PC-3 (cell line): ENCODE data around the gene VSIG10L2. TPM values are rescaled to one million over a fixed set of nuclear protein-coding genes. Genes with fewer than 3 reads are reported as not detected.

ENCODE experiments used
- ATAC-seq: fragments of 200-7000 bp; cut with Tn5 transposase; 2 replicates; pipeline ENCODE4 v1.9.1; 2020; ENCODE audit warnings: mild to moderate bottlenecking, moderate library complexity
- BruUV-seq: library from RNA; stranded (reverse); fragments of 400-500 nt; replicated peaks from 2 replicates; lab custom pipeline; 2021; lab: Mats Ljungman, UMichigan
- CTCF ChIA-PET: fragments of 300-600 bp; sonication (Branson Sonifier 250); formaldehyde crosslinking; loops from one replicate; lab custom pipeline; 2022; ENCODE audit warnings: antibody characterized with exemption; lab: Charles Lee
- POLR2A ChIA-PET: fragments of 300-600 bp; sonication (Branson Sonifier 250); formaldehyde crosslinking; loops from one replicate; lab custom pipeline; 2022; ENCODE audit warnings: antibody characterized with exemption; ENCODE audit not compliant: unreplicated experiment; lab: Charles Lee
- DNase-seq: peaks from one replicate; pipeline ENCODE4 v3.0.0-alpha.2; 2015
- H2AFZ ChIP-seq: fragments of 300-600 bp; sonication (generic); 2 replicates; pipeline ENCODE4 v1.6.0; 2016; ENCODE audit warnings: antibody characterized with exemption, low read length
- H3F3A ChIP-seq: fragments of 300-600 bp; sonication (generic); one replicate; pipeline ENCODE4 v1.6.0; 2017; ENCODE audit warnings: antibody characterized with exemption, low read length, control low read depth, mild to moderate bottlenecking; ENCODE audit not compliant: unreplicated experiment
- H3K27ac ChIP-seq: fragments of 300-600 bp; sonication (generic); 2 replicates; pipeline ENCODE4 v1.5.1; 2016; ENCODE audit warnings: mild to moderate bottlenecking, low read length
- H3K27me3 ChIP-seq: fragments of 300-600 bp; sonication (generic); 2 replicates; pipeline ENCODE4 v1.6.1; 2016; ENCODE audit warnings: low read length, mixed read lengths
- H3K36me3 ChIP-seq: fragments of 300-600 bp; sonication (generic); 2 replicates; pipeline ENCODE4 v1.6.1; 2016; ENCODE audit warnings: low read depth, mixed run types, low read length, mixed read lengths
- H3K4me1 ChIP-seq: fragments of 300-600 bp; sonication (generic); 2 replicates; pipeline ENCODE4 v1.5.1; 2016; ENCODE audit warnings: low read length; ENCODE audit not compliant: insufficient read depth
- H3K4me2 ChIP-seq: fragments of 300-600 bp; sonication (generic); 2 replicates; pipeline ENCODE4 v1.6.0; 2016; ENCODE audit warnings: low read length
- H3K4me3 ChIP-seq: fragments of 300-600 bp; sonication (generic); 2 replicates; pipeline ENCODE4 v1.5.1; 2016; ENCODE audit warnings: mild to moderate bottlenecking, low read length, mixed read lengths
- H3K79me2 ChIP-seq: fragments of 300-600 bp; sonication (generic); 2 replicates; pipeline ENCODE4 v1.6.1; 2017; ENCODE audit warnings: low read length, mixed read lengths
- H3K9ac ChIP-seq: fragments of 300-600 bp; sonication (generic); 2 replicates; pipeline ENCODE4 v1.6.0; 2016; ENCODE audit warnings: mild to moderate bottlenecking, low read length
- H3K9me2 ChIP-seq: fragments of 300-600 bp; sonication (generic); replicated peaks from 2 replicates; pipeline ENCODE4 v1.6.1; 2016; ENCODE audit warnings: mixed run types, low read length, mixed read lengths
- H3K9me3 ChIP-seq: fragments of 300-600 bp; sonication (generic); 2 replicates; pipeline ENCODE4 v1.6.1; 2016; ENCODE audit warnings: low read length, mixed read lengths
- H4K20me1 ChIP-seq: fragments of 300-600 bp; sonication (generic); 2 replicates; pipeline ENCODE4 v1.6.1; 2016; ENCODE audit warnings: low read length, mixed read lengths
- CTCF ChIP-seq: fragments of 300-600 bp; sonication (generic); conservative IDR thresholded peaks from 2 replicates; pipeline ENCODE4 v1.5.1; 2017; ENCODE audit warnings: antibody characterized with exemption, low read depth, mild to moderate bottlenecking, low read length
- EZH2 ChIP-seq: fragments of 300-600 bp; sonication (generic); IDR thresholded peaks from one replicate; pipeline ENCODE4 v1.6.1; 2017; ENCODE audit warnings: antibody characterized with exemption, mild to moderate bottlenecking, low read length; ENCODE audit not compliant: unreplicated experiment
- EZH2phosphoT487 ChIP-seq: fragments of 300-600 bp; sonication (generic); IDR thresholded peaks from 2 replicates; pipeline ENCODE4 v1.6.1; 2018; ENCODE audit warnings: mild to moderate bottlenecking, antibody characterized with exemption, low read length, borderline replicate concordance
- intact Hi-C: fragments of 100-400 bp; cut with micrococcal nuclease; formaldehyde crosslinking; loops from 2 replicates; pipeline ENCODE4 v1.9.0; 2023
- total RNA-seq: library from RNA; depleted of rRNA; stranded (reverse); fragments of >200 nt; gene quantifications from 2 replicates; pipeline ENCODE4 v1.2.3, GENCODE V29; 2014

The VSIG10L2 gene
- total RNA-seq, 1 experiment from 2014 or later, result not detected

- Histone ChIP-seq H3K4me3 (no peak overlapping the region), H2AFZ (no peak overlapping the region), H3K27ac (no peak overlapping the region), H3K36me3 (no peaks in the 10 kb centered on the region), H3K79me2 (no peaks in the 10 kb centered on the region), H3K4me1 (peaks cover 6% of the 10 kb centered on the region), H3K9me2 (no peaks in the 10 kb centered on the region), H3K9ac (no peak overlapping the region), H3K9me3 (no peaks in the 10 kb centered on the region), H4K20me1 (no peaks in the 10 kb centered on the region), H3K27me3 (no peaks in the 10 kb centered on the region), H3F3A (no peaks in the 10 kb centered on the region), H3K4me2 (no peak overlapping the region)
- intact Hi-C loops, result no loop called here
- TF ChIP-seq EZH2, result no peak
- no peak for TF ChIP-seq CTCF
- no peak for TF ChIP-seq EZH2phosphoT487
- no peak for DNase-seq
- ATAC-seq, result no peak
- no TSS peak for BruUV-seq
- POLR2A ChIA-PET, result no interaction called here
- CTCF ChIA-PET, result no interaction called here
These were observed 11.9 kb downstream of the VSIG10L2 start for GRCh38 chr11:125957618-125958332.

- ChIA-PET CTCF (no interaction called here), POLR2A (no interaction called here)
- no peak overlapping the region for H3K4me3 ChIP-seq
- H3K4me1 ChIP-seq, result no peaks in the 10 kb centered on the region
- no peaks in the 10 kb centered on the region for H3K27me3 ChIP-seq
- ATAC-seq (no peak), DNase-seq (no peak)
- no peaks in the 10 kb centered on the region for H3K9me2 ChIP-seq
- H3F3A ChIP-seq, result no peaks in the 10 kb centered on the region
- TF ChIP-seq EZH2 (no peak), EZH2phosphoT487 (no peak), CTCF (no peak)
- H3K9ac ChIP-seq, result no peak overlapping the region
- H3K9me3 ChIP-seq, result no peaks in the 10 kb centered on the region
- H3K27ac ChIP-seq, result no peak overlapping the region
- intact Hi-C loops, result no loop called here
- H2AFZ ChIP-seq, result no peak overlapping the region
- no peaks in the 10 kb centered on the region for H3K79me2 ChIP-seq
- no peak overlapping the region for H3K4me2 ChIP-seq
- H4K20me1 ChIP-seq, result no peaks in the 10 kb centered on the region
- BruUV-seq, result no TSS peak
- no peaks in the 10 kb centered on the region for H3K36me3 ChIP-seq
These were observed 13.1 kb downstream of the VSIG10L2 start for GRCh38 chr11:125958872-125959400.

- H3K36me3 ChIP-seq, result no peaks in the 10 kb centered on the region
- no peak overlapping the region for H3K27ac ChIP-seq
- H3K9me2 ChIP-seq, result no peaks in the 10 kb centered on the region
- POLR2A ChIA-PET, result no interaction called here
- no peaks in the 10 kb centered on the region for H4K20me1 ChIP-seq
- H3F3A ChIP-seq, result no peaks in the 10 kb centered on the region
- intact Hi-C loops, result no loop called here
- TF ChIP-seq CTCF (no peak), EZH2phosphoT487 (no peak), EZH2 (no peak)
- no peak for ATAC-seq
- H3K27me3 ChIP-seq, result no peaks in the 10 kb centered on the region
- BruUV-seq, result no TSS peak
- no peak overlapping the region for H3K4me2 ChIP-seq
- H3K4me1 ChIP-seq, result no peaks in the 10 kb centered on the region
- H3K9me3 ChIP-seq, result no peaks in the 10 kb centered on the region
- no peak for DNase-seq
- CTCF ChIA-PET, result no interaction called here
- H3K9ac ChIP-seq, result no peak overlapping the region
- H3K4me3 ChIP-seq, result no peak overlapping the region
- H3K79me2 ChIP-seq, result no peaks in the 10 kb centered on the region
- H2AFZ ChIP-seq, result no peak overlapping the region
These were observed 13.7 kb downstream of the VSIG10L2 start for GRCh38 chr11:125959511-125959910.
